ENCODE data around the gene CROCC2.

CROCC2 gene

DNA sequence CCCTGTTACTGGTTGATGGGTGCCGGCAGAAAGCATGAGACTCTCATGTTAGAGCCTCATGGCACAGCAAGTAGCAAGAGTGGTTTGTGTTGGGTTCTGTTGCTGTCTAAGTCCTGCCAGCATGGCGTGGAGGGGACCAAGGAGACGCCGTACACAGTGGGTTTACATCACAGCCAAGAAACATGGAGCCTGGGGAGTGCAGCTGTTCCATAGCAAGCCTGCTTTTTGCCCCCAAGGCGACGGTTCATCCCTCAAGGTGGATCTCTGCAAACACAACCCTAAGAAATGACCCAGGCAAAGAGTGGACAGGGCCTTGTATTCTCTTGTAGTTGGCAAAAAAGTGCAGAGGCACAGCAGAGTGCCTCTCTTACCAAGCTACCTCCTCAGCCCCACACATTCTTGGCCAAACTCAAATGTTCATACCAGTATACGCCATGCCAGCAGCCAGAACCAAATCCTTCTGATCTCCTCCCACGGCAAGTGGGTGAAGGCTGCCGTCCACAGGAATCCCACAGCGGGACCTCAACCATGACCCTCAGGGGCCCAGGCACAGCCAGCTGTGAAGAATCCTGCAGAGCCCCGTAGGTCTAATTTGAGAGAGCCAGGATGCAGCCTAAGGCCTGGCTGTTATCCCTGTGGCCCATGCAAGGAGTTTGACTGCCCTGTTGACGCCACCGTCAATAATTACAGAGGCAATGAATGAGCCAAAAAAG is 111.2 kb downstream of the CROCC2 start:
- DNase-seq (ENCODE audit: low read depth) = no peak

DNA sequence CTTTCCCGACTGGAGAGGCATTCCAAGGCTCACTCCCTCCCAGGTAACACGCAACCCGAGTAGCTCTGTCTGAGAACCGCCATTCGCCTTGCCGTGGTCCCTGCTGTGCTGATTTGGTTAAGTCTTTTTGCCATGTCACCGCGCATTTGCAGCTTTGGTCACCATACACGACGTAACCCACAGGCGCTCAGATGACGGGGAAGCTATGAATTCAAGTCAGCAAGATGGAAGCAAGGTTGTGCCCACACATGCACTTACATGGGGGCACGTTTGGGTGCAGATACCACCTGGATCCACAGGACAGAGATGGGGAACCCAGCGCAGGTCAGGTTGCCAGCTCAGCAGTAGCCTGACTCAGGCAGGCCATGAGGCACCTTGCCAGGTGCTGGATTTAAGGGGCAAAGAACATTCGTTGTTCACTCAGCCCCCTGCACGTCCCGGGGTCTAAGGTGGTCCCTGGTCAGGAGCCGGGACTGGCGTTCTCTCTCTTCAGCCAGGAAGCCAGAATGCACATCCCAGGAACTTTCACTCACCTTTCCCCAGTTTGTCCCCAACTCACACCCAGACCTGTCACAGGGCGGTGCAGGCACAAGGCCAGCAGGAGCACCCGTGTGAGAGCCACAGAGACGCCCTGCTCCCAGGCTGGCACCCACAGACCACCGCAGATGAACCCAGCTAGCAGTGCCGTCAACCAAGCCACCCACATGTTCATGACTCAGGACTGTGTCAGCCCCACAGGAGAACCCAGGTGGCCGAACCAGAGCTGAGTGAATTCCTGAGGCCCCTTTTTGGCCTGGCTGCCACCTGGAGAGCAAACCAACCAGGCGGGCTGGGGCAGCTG is 112.1 kb downstream of the CROCC2 start:
- no peak for DNase-seq (ENCODE audit: low read depth)

DNA sequence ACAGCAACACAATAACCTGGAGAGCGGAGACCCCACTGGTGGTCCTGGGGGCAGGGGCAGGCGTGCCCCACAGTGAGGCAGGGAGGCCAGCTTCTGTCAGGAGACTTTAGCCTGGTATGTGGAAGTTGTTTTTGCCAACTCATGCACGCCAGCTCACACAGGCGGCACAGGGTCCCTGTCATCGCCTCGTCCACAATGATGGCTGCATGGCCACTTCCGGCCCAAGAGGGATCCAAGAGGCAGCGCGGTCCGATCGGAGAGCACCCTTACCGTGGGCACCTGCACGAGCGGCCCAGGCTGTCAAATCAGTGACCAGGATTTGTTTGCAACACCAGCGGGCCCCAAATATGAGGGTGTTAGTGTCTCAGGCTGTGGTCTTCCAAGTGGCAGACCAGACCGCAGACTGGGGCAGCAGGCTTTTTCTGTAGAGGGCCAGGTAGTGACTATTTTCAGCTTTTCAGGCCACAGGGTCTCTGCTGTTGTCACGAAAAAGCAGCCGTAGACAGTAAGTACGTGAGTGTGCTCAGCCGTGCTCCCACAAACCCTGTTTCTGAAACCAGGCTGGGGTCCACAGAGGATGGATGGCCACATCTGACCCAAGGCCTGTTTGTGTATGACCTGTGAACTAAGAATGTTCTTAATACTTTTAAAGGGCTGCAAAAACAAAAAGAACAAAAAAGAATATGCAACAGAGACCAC is 113.5 kb downstream of the CROCC2 start:
- DNase-seq (ENCODE audit: low read depth) = no peak

DNA sequence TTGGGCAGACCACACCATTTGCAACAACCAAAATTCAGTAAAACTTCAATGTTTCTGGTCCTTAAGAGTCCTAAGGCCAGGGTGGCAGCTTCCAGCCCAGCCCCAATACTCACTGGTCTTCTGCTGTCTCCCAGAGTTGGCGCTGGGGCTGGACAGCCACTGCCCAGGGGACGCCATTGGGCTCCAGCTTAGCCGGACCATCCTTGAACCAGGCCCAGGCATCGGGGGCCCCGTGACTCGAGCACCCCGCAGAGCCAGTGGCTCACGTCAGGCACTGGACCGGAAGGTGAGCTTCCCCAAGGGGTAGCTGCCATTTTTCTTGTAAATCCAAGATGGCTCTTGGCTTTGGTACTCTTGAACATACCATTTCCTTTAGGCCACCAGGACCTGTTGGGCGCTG is 114.1 kb downstream of the CROCC2 start:
- no peak for DNase-seq (ENCODE audit: low read depth)

DNA sequence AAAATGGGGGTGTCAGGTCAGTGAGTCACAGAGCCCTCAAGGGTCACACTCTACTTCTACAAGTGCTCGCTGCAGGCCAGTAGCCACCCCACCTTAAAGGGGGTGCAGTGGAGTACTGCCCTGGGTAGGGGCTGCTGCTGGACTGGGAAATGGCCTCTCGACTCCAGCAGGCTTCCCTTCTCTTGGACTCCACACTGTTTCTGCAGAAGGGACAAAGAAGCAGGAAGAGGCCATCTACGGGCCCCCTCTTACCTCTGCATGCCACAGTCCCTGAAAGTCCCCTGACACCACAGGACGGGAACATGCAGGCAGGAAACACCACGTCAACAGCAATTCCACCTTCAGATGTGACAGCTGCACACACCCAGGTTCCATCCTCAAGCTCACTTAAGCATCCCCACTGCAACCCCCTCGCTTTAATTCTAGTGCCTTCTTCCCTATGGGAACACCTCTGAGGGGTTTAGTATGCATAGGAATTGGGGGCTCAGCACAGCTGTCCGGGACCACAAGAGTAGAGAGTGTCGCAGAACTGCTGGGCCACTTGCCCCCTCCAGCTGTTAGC is 114.6 kb downstream of the CROCC2 start:
- no peak for DNase-seq (ENCODE audit: low read depth)

DNA sequence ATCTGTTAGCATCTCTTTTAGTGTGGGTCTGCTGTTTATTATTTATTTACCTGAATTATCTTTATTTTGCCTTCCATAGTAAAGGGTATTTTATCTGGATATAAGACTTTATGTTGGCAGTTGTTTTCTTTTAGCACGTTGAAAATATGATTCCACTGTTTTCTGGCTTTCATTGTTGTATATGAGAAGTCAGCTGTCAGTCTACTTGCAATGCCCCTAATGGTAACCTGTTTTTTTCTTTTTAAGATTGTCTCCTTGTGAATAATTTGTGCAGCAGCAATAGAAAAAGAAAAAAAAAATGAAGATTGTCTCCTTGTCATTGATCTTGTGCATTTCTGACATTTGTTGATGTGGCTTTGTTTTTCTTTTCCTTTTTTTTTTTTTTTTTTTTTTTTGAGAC is 119.5 kb downstream of the CROCC2 start:
- DNase-seq (ENCODE audit: low read depth) = no peak

DNA sequence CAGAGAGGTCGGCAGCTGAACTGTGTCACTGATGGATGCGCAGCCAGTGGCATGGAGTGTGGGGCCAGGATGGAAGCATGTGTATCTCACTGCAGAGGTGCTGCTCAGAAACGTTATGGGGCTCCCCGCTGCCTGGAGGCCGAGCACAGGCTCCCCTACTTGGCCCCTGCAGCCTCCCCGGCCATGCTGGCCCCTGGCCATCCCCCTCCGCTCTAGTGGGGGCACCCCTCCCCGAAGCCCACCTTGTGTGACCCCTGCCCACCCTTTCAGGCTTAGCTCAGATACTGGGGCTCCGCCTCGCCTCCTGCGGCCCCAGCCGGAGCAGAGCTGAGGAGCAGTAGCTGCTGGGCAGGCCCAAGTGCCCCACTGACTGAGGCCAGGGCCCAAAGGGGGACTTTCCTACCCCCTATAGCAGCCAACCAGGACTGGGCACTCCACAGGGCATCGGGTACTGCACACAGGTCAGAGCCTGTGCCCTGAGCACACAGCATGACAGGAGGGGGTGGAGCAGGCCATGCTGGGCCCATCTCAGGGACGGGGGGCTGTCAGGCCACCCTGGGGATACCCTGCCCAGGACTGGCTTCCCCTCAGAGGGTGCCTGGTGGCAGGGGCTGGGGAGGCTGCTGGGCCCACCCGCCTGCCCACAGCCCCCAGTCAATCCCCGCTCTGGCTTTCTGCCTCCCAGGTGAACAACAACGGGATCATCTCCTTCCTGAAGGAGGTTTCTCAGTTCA is 123.6 kb downstream of the CROCC2 start:
- no peak for DNase-seq (ENCODE audit: low read depth)

DNA sequence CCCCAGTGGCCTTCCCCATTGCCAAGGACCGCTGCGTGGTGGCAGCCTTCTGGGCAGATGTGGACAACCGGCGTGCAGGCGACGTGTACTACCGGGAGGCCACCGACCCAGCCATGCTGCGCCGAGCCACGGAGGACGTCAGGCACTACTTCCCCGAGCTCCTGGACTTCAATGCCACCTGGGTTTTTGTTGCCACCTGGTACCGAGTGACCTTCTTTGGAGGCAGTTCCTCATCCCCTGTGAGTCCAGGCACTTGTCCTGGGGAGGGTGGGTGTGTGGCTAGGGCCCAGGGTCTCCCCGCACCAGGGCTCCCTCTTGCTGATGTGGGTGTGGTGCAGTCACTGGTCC is 124.2 kb downstream of the CROCC2 start:
- DNase-seq (ENCODE audit: low read depth) = no peak

DNA sequence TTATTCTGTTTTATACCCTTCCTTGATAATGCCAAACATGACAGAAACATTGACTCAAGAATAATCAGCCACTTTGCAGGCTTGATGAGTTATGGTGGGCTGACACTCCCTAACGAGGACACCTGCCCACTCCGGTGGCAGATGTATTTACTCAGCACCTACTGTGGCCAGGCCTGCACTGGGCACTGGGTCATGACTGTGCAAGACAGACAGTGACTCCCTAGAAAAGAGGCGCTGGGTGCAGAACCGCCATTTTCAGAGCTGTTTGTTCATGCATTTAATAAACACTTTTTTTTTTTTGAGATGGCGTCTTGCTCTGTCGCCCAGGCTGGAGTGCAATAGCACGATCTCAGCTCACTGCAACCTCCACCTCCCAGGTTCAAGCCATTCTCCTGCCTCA is 124.7 kb downstream of the CROCC2 start:
- no peak for DNase-seq (ENCODE audit: low read depth)

DNA sequence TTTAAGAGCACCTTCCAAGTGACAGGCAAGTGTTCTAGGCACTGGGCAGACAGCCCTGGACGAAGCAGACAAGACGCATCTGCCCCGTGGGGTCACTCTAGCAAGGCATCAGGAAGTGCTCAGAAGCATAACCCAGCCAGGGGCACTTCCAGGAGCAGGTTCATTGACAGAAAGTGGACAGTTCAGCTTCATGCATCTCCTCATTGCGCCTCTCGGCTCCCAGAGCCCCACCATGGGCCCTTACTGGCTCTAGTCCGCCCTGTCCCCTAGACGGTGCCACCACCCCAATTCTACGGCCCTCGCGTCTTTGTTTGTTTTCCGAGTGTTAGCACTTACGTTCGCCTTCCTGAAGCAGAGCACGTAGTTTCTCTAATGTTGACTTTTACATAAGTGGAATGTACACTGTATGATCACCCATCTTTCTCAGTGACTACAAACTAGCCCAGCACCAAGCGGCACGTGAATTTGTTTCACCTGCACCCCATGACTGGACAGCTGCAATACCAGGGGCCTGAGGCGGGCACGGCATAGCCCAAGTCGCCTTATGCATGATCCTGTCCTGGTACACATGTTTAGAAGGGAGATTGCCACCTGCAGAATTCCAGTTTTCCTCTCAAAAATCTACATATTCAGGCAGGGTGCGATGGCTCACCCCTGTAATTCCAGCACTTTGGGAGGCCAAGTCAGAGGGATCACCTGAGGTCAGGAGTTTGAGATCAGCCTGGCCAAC is 125.5 kb downstream of the CROCC2 start:
- DNase-seq (ENCODE audit: low read depth) = no peak

DNA sequence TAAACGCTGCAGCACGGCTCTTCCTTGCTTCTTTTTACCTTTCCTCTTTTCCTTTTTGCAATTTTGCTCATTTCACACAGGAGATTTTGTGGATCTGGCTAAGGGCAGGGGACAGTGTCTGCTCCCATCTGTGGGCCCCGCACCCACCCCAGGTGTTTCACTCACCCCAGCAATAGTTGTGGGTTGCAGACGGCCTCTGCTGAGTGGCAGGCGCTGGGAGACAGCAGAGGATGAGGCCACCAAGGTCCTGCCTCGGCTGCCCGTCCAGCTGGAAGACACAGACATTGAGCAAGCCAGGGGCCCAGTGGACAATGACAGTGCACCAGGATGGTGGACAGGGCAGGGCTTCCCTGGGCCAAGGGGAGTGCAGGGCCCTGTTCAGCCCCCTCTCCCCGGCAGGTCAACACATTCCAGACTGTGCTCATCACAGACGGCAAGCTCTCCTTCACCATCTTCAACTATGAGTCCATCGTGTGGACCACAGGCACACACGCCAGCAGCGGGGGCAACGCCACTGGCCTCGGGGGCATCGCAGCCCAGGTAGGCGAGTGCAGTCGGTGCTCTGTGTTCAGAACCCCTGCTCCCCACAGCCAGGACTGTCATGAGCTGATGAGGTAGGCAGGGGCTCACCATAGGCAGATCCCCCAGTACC is 127.3 kb downstream of the CROCC2 start:
- DNase-seq (ENCODE audit: low read depth) = no peak

DNA sequence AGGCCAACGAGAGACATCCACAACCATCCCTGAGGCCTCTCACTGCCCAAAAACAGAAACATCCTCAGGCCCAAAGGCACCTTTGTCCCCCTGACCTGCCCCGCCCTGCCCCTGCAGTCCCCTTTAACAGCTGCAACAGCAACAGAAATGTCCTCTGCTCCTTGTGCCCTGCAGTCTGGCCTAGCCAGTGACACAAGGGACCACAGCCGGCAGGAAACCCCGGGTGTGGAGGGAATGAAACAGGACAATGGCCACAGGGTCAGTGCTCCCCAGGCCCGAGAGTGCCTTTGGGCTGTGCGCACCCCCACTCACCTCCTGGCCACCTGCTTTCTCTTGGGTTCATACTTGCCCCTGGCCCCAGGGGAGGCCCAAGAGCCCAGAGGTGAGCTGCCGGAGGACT is 127.9 kb downstream of the CROCC2 start:
- DNase-seq (ENCODE audit: low read depth) = no peak

DNA sequence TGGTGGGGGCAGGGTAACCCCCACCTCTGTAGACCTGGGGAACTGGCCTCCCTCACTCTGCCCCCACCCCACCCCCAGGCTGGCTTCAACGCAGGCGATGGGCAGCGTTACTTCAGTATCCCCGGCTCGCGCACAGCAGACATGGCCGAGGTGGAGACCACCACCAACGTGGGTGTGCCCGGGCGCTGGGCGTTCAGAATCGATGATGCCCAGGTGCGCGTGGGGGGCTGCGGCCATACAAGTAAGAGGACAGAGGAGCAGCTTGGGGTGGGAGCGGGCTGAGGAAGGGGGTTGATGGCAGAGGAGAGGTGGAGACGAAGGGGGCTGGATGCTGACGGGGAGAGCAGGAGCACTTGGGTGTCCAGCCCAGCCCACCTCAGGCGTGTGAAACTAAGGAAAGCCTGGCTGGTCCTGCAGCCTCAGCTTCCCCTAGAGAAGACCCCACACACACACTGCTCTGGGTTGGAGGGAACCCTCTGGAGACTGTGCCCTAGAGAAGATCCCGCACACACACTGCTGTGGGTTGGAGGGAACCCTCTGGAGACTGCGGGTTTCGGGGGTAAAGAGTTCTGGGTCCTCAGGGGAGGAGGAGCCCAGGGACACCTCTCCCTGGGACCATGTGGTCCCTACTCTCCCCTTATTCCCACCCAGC is 128.5 kb downstream of the CROCC2 start:
- DNase-seq (ENCODE audit: low read depth) = no peak

DNA sequence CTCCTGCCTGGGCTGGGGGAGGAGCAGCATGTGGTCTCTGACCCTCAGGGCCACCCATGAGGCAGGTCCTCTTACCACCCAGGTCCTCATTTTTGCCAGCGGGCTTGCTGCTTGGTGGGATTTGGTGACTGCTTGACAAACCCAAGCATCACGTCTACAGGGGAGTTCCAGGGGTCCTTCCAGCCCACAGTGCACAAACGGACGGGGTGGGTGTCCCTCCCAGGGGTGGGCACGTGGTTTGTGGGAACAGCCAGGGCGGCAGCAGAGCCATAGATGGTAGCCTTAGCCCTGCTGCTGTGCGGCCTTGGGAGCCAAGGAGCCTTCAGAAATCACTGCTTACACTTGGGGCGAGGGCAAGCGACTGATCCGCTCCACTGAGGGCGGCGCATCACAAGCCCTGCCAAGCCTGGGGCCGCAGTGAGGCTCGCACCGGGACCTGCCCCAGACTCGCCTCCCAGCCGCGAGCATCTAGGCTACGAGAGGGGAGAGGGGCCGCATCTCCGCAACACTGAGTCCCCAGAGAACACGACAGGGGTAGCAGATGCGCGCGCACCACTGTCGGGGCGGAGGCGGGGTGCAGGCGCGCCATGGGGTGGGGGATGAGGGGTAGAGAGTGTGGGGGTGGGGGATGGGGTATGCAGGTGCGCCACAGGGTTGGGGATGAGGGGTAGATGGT is 129.1 kb downstream of the CROCC2 start:
- no peak for DNase-seq (ENCODE audit: low read depth)

DNA sequence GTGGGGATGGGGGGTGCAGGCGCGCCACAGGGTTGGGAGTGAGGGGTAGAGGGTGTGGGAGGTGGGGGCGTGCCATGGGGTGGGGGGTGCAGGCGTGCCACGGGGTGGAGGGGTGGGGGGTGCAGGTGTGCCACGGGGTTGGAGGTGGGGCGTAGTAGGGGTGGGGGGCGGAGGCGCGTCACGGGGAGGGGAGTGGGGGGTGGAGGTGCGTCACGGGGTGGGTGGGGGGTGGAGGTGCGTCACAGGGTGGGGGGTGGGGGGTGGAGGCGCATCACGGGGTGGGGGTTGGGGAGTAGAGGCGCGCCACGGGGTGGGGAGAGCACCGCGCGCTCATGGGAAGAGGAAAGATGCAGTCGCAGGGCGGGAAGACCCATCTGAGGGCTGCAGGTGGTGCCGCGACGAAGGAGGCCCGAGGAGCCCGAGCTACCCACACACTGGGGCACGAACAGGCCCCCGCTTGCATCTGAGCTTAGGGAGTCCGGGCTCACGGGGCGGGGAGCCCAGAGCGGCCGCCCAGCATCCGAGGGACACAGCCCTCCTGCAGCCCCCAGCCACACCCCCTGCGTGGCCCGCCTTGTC is 129.8 kb downstream of the CROCC2 start:
- no peak for DNase-seq (ENCODE audit: low read depth)

DNA sequence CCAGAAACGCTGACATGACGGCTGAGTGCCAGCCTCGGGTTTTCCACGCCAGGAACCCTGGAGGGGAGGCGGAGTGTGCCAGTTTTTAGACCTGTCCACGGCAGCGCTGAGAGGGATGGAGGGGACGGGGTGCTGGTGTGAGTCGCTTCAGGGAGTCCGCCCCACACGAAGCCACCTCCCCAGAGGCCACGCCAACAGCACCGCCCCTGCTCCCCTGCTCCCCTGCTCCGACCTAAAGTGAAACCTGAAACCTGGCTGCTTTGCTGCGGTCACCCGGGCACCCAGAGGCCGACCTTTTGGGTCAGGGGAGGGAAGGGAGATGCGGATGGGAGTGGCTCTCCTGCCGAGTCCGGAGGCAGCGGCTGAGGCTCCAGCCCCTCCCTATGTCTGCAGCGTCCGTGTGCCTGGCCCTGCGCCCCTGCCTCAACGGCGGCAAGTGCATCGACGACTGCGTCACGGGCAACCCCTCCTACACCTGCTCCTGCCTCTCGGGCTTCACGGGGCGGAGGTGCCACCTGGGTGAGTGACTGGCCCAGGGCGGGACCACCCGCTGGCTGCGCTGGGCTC is 130.3 kb downstream of the CROCC2 start:
- DNase-seq (ENCODE audit: low read depth) = peak; percentile 41

DNA sequence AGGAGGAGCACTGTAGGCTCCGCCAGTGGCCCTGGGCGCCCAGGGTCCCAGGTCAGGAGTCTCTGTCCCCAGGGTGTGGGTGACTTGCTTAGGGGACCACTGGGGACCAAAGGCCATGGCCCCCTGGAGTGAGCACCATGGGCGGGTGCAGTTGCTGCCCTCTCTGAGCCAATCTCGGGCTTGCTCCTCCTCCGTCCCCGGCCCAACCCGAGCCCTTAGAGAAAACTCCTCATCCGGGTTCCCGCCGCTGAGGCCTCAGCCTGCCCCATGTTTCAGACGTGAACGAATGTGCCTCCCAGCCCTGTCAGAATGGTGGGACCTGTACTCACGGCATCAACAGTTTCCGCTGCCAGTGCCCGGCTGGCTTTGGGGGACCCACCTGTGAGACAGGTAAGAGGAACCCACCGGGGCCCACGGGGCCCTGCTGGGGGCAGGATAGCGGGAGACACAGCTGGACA is 130.9 kb downstream of the CROCC2 start:
- no peak for DNase-seq (ENCODE audit: low read depth)

DNA sequence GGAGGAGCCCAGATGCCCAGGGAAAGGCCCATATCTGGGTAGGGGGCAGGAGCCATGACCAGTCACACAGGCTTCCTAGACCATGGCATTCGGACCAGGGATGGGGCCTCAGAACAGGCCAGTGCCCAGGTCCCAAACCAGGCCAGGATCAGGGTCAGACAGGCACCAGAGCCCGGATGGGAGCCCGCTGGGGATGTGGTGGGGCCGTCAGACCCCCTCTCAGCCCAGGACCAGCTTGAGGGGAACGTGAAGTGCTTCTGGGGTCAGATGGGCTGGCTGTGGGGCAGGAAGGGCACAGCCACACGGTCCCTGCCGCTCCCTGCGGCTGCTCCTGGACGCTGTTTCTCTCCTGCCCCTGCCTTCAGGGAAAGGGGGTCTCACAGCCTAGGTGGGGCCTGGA is 131.4 kb downstream of the CROCC2 start:
- DNase-seq (ENCODE audit: low read depth) = no peak
